CD4-positive, alpha-beta T cell treated with Interleukin-17A for 1 hour (primary cell): Measurements from ENCODE around the gene DGKD.

Experiments
- DNase-seq: peaks from one replicate; pipeline ENCODE4 v3.0.0-alpha.2; 2020

Gene DGKD

GRCh38 chr2:233464531-233465240, 110.4 kb downstream of the DGKD start:
- DNase-seq: no peak

- no peak for DNase-seq
These were observed 112.8 kb downstream of the DGKD start for GRCh38 chr2:233466991-233467603.

- no peak for DNase-seq
These were observed 113.9 kb downstream of the DGKD start for GRCh38 chr2:233468047-233468740.

GRCh38 chr2:233468741-233469110, 114.4 kb downstream of the DGKD start:
- no peak for DNase-seq

GRCh38 chr2:233469261-233470010, 115.1 kb downstream of the DGKD start:
- DNase-seq: no peak

GRCh38 chr2:233470011-233470687, 115.9 kb downstream of the DGKD start:
- DNase-seq: no peak

- DNase-seq: no peak
These were observed 116.5 kb downstream of the DGKD start for GRCh38 chr2:233470839-233471238.

- no peak for DNase-seq
These were observed 117.2 kb downstream of the DGKD start for GRCh38 chr2:233471291-233472035.

- no peak for DNase-seq
These were observed 119.1 kb downstream of the DGKD start for GRCh38 chr2:233473386-233473791.

GRCh38 chr2:233473878-233474277, 119.6 kb downstream of the DGKD start:
- no peak for DNase-seq

GRCh38 chr2:233474308-233475160, 120.2 kb downstream of the DGKD start:
- DNase-seq: no peak

GRCh38 chr2:233476063-233476410, 121.7 kb downstream of the DGKD start:
- no peak for DNase-seq

GRCh38 chr2:233476651-233477547, 122.6 kb downstream of the DGKD start:
- no peak for DNase-seq

- DNase-seq: no peak
These were observed 123.5 kb downstream of the DGKD start for GRCh38 chr2:233477548-233478433.

GRCh38 chr2:233479616-233480489, 125.6 kb downstream of the DGKD start:
- DNase-seq: no peak

- no peak for DNase-seq
These were observed 126.4 kb downstream of the DGKD start for GRCh38 chr2:233480490-233481202.
